Stimulated activated memory B cell treated with anti-CD40 and anti-IgM and Interleukin-4, amounts not matched to agents 10 μg/mL and 1 μg/mL and 100 μg/mL, for 72 hours (primary cell): ENCODE results near the gene CD2AP.
"Not testable (repeated sequence)": the region's sequence is repeated elsewhere in the genome, so short reads cannot be mapped to it uniquely, and the experiment has no call there.

ENCODE experiments used
- ATAC-seq: fragments of 150-1000 bp; cut with Tn5 transposase; 2 replicates; pipeline ENCODE4 v1.10.0; 2021
- H3K27ac Mint-ChIP-seq: one replicate; pipeline ENCODE4 v1.8.0; 2022; ENCODE audit warnings: mild to moderate bottlenecking, mixed read lengths
- H3K27me3 Mint-ChIP-seq: one replicate; pipeline ENCODE4 v1.8.0; 2022; ENCODE audit warnings: mixed read lengths
- H3K36me3 Mint-ChIP-seq: one replicate; pipeline ENCODE4 v1.8.0; 2022; ENCODE audit warnings: mixed read lengths
- H3K4me1 Mint-ChIP-seq: one replicate; pipeline ENCODE4 v1.8.0; 2022; ENCODE audit warnings: mixed read lengths
- H3K4me3 Mint-ChIP-seq: one replicate; pipeline ENCODE4 v1.8.0; 2022; ENCODE audit warnings: mild to moderate bottlenecking, moderate library complexity, mixed read lengths
- H3K9me3 Mint-ChIP-seq: one replicate; pipeline ENCODE4 v1.8.0; 2022; ENCODE audit warnings: mixed read lengths

The CD2AP gene

GRCh38 chr6:47556459-47556858 is 78.9 kb downstream of the CD2AP start:
- H3K4me3 Mint-ChIP-seq, H3K27ac Mint-ChIP-seq, ATAC-seq, H3K9me3 Mint-ChIP-seq, H3K27me3 Mint-ChIP-seq: not testable (repeated sequence)
- Mint-ChIP-seq H3K4me1 (peaks cover 21% of the 10 kb centered on the region), H3K36me3 (peaks cover 74% of the 10 kb centered on the region)

- ATAC-seq: no peak
These were observed 85.6 kb downstream of the CD2AP start for GRCh38 chr6:47563162-47563561.

GRCh38 chr6:47566602-47567001 is 89.0 kb downstream of the CD2AP start:
- not testable (repeated sequence) for H3K4me1 Mint-ChIP-seq, H3K27ac Mint-ChIP-seq, H3K4me3 Mint-ChIP-seq, H3K27me3 Mint-ChIP-seq, H3K9me3 Mint-ChIP-seq, ATAC-seq
- peaks cover 33% of the 10 kb centered on the region for H3K36me3 Mint-ChIP-seq

More at GRCh38 chr6:47563162-47563561, 85.6 kb downstream of the CD2AP start:
- peaks cover 66% of the 10 kb centered on the region for H3K36me3 Mint-ChIP-seq
- no peak overlapping the region for H3K4me3 Mint-ChIP-seq
- H3K27ac Mint-ChIP-seq: no peak overlapping the region
- no peaks in the 10 kb centered on the region for H3K9me3 Mint-ChIP-seq
- peaks cover 25% of the 10 kb centered on the region for H3K4me1 Mint-ChIP-seq
- no peaks in the 10 kb centered on the region for H3K27me3 Mint-ChIP-seq

- Mint-ChIP-seq H3K4me3 (no peak overlapping the region), H3K4me1 (peaks cover 7% of the 10 kb centered on the region), H3K9me3 (no peaks in the 10 kb centered on the region), H3K36me3 (peaks cover 24% of the 10 kb centered on the region), H3K27me3 (no peaks in the 10 kb centered on the region), H3K27ac (no peak overlapping the region)
- no peak for ATAC-seq
These were observed 90.0 kb downstream of the CD2AP start for GRCh38 chr6:47567586-47567985.

GRCh38 chr6:47571488-47571887 is 93.9 kb downstream of the CD2AP start:
- Mint-ChIP-seq H3K4me3 (no peak overlapping the region), H3K27me3 (no peaks in the 10 kb centered on the region), H3K36me3 (peaks cover 10% of the 10 kb centered on the region), H3K9me3 (no peaks in the 10 kb centered on the region), H3K4me1 (no peaks in the 10 kb centered on the region), H3K27ac (no peak overlapping the region)
- ATAC-seq: no peak

- ATAC-seq: no peak
- no peaks in the 10 kb centered on the region for H3K4me1 Mint-ChIP-seq
- H3K27ac Mint-ChIP-seq: no peak overlapping the region
- H3K4me3 Mint-ChIP-seq: no peak overlapping the region
- no peaks in the 10 kb centered on the region for H3K9me3 Mint-ChIP-seq
- no peaks in the 10 kb centered on the region for H3K27me3 Mint-ChIP-seq
- peaks cover 6% of the 10 kb centered on the region for H3K36me3 Mint-ChIP-seq
These were observed 95.5 kb downstream of the CD2AP start for GRCh38 chr6:47573109-47573508.

GRCh38 chr6:47574789-47575188 is 97.2 kb downstream of the CD2AP start:
- Mint-ChIP-seq H3K4me1 (no peaks in the 10 kb centered on the region), H3K27me3 (no peaks in the 10 kb centered on the region), H3K4me3 (no peak overlapping the region), H3K27ac (no peak overlapping the region), H3K36me3 (peaks cover 6% of the 10 kb centered on the region), H3K9me3 (no peaks in the 10 kb centered on the region)
- ATAC-seq: no peak

- Mint-ChIP-seq H3K36me3 (peaks cover 30% of the 10 kb centered on the region), H3K27ac (no peak overlapping the region), H3K4me1 (no peaks in the 10 kb centered on the region), H3K9me3 (no peaks in the 10 kb centered on the region), H3K27me3 (no peaks in the 10 kb centered on the region), H3K4me3 (no peak overlapping the region)
- no peak for ATAC-seq
These were observed 101.5 kb downstream of the CD2AP start for GRCh38 chr6:47579040-47579439.

GRCh38 chr6:47581591-47581990 is 104.0 kb downstream of the CD2AP start:
- ATAC-seq: no peak
- Mint-ChIP-seq H3K36me3 (peaks cover 44% of the 10 kb centered on the region), H3K4me1 (no peaks in the 10 kb centered on the region), H3K27me3 (no peaks in the 10 kb centered on the region), H3K27ac (no peak overlapping the region), H3K9me3 (no peaks in the 10 kb centered on the region), H3K4me3 (no peak overlapping the region)

GRCh38 chr6:47587493-47587892 is 109.9 kb downstream of the CD2AP start:
- ATAC-seq: no peak
- H3K9me3 Mint-ChIP-seq: no peaks in the 10 kb centered on the region
- no peak overlapping the region for H3K27ac Mint-ChIP-seq
- no peaks in the 10 kb centered on the region for H3K4me1 Mint-ChIP-seq
- H3K36me3 Mint-ChIP-seq: peaks cover 83% of the 10 kb centered on the region
- no peaks in the 10 kb centered on the region for H3K27me3 Mint-ChIP-seq
- no peak overlapping the region for H3K4me3 Mint-ChIP-seq

- no peaks in the 10 kb centered on the region for H3K9me3 Mint-ChIP-seq
- no peak overlapping the region for H3K27ac Mint-ChIP-seq
- ATAC-seq: no peak
- peaks cover 71% of the 10 kb centered on the region for H3K36me3 Mint-ChIP-seq
- no peaks in the 10 kb centered on the region for H3K4me1 Mint-ChIP-seq
- H3K4me3 Mint-ChIP-seq: no peak overlapping the region
- H3K27me3 Mint-ChIP-seq: no peaks in the 10 kb centered on the region
These were observed 114.7 kb downstream of the CD2AP start for GRCh38 chr6:47592131-47592840.

- no peaks in the 10 kb centered on the region for H3K4me1 Mint-ChIP-seq
- no peak for ATAC-seq
- no peaks in the 10 kb centered on the region for H3K27me3 Mint-ChIP-seq
- H3K4me3 Mint-ChIP-seq: no peak overlapping the region
- H3K9me3 Mint-ChIP-seq: no peaks in the 10 kb centered on the region
- H3K36me3 Mint-ChIP-seq: peaks cover 68% of the 10 kb centered on the region
- no peak overlapping the region for H3K27ac Mint-ChIP-seq
These were observed 116.4 kb downstream of the CD2AP start for GRCh38 chr6:47593979-47594378.

- Mint-ChIP-seq H3K9me3 (no peaks in the 10 kb centered on the region), H3K27ac (no peak overlapping the region), H3K27me3 (no peaks in the 10 kb centered on the region), H3K36me3 (peaks cover 51% of the 10 kb centered on the region), H3K4me1 (no peaks in the 10 kb centered on the region), H3K4me3 (no peak overlapping the region)
- no peak for ATAC-seq
These were observed 118.2 kb downstream of the CD2AP start for GRCh38 chr6:47595785-47596184.

- Mint-ChIP-seq H3K9me3 (no peaks in the 10 kb centered on the region), H3K4me3 (no peak overlapping the region), H3K36me3 (peaks cover 35% of the 10 kb centered on the region), H3K4me1 (no peaks in the 10 kb centered on the region), H3K27me3 (no peaks in the 10 kb centered on the region), H3K27ac (no peak overlapping the region)
- no peak for ATAC-seq
These were observed 120.8 kb downstream of the CD2AP start for GRCh38 chr6:47598367-47598766.

- Mint-ChIP-seq H3K4me3 (no peak overlapping the region), H3K9me3 (no peaks in the 10 kb centered on the region), H3K36me3 (peaks cover 35% of the 10 kb centered on the region), H3K27ac (no peak overlapping the region), H3K27me3 (no peaks in the 10 kb centered on the region), H3K4me1 (no peaks in the 10 kb centered on the region)
- no peak for ATAC-seq
These were observed 121.9 kb downstream of the CD2AP start for GRCh38 chr6:47599512-47599911.

GRCh38 chr6:47603227-47603626 is 125.6 kb downstream of the CD2AP start:
- Mint-ChIP-seq H3K27me3 (no peaks in the 10 kb centered on the region), H3K4me1 (no peaks in the 10 kb centered on the region), H3K36me3 (peaks cover 22% of the 10 kb centered on the region), H3K27ac (no peak overlapping the region), H3K9me3 (no peaks in the 10 kb centered on the region), H3K4me3 (no peak overlapping the region)
- ATAC-seq: no peak
